ENCODE data around the gene COL4A2. TPM values are rescaled to one million over a fixed set of nuclear protein-coding genes. Genes with fewer than 3 reads are reported as not detected.

COL4A2 gene
- total and polyA plus RNA-seq, 2 donors (not counting 1 experiment from before 2014, with no cell fraction given), result 0.17 TPM; not detected in 1

DNA sequence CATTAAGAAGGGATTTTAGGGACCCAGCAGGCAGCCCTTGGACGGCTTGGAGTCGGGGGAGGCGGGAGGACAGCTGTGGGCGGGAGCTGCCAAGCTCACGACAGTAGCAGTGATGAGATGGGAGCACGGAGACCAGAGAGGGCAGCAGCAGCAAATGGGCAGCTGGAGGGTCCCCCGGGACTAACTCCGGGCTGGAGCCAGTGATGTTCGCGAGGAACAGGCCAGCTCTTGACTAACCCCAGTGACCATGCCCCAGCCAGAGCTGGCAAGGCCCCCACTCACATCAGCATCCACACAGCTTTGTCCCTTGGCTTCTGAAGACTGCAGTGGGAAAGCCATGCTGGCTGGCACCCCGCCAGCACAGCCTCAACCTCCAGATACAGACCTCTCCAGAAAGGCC is 172.6 kb downstream of the COL4A2 start:
- Mint-ChIP-seq H3K4me3 (no peak overlapping the region), H3K9me3 (ENCODE audit: insufficient read depth) (no peaks in the 10 kb centered on the region), H3K27ac (no peak overlapping the region), H3K27me3 (no peaks in the 10 kb centered on the region), H3K4me1 (peaks cover 10% of the 10 kb centered on the region)
- Histone ChIP-seq H3K27me3 (replicated peaks in 1 of 4; ENCODE audit: control extremely low read depth in 1 of 4, control insufficient read depth in 3 of 4, insufficient read depth in 4 of 4, low read length in 3 of 4) (peaks cover 0 to 2% (median 0%) of the 10 kb centered on the region in 4 experiments), H4K20me1 (ENCODE audit: control insufficient read depth, insufficient read depth, low read length, poor library complexity, severe bottlenecking) (no peaks in the 10 kb centered on the region), H3K9ac (ENCODE audit: low read length) (no peak overlapping the region), H3K79me2 (ENCODE audit: control insufficient read depth, insufficient read depth, low read length) (no peaks in the 10 kb centered on the region), H3K4me2 (replicated peaks; ENCODE audit: low read depth, low read length, poor library complexity, severe bottlenecking) (no peak overlapping the region), H3K27ac (ENCODE audit: low read length in 2 of 2) (no peak overlapping the region), H2AFZ (ENCODE audit: insufficient read depth, low read depth, low read length, poor library complexity, severe bottlenecking) (no peak overlapping the region), H3K4me1 (ENCODE audit: control insufficient read depth in 2 of 2, insufficient read depth in 2 of 2, low read length in 2 of 2) (peaks cover 7 to 13% of the 10 kb centered on the region in 2 donors), H3K4me3 (ENCODE audit: control extremely low read depth in 1 of 5, extremely low read depth in 1 of 5, insufficient read depth in 1 of 5, low read depth in 2 of 5, low read length in 4 of 5) (no peak overlapping the region), H3K9me3 (ENCODE audit: control extremely low read depth in 1 of 3, control insufficient read depth in 2 of 3, insufficient read depth in 1 of 3, low read length in 2 of 3) (no peaks in the 10 kb centered on the region), H3K36me3 (replicated peaks in 1 of 2; ENCODE audit: control extremely low read depth in 1 of 2, control insufficient read depth in 1 of 2, extremely low read depth in 1 of 2, insufficient read depth in 2 of 2, low read length in 1 of 2) (no peaks in the 10 kb centered on the region)
- ChIA-PET CTCF (no interaction called here), POLR2A (no interaction called here)
- intact Hi-C loops (cut with micrococcal nuclease), result loop anchor here (10.0 kb wide), 1 partner anchor 705 kb away; no protein-coding TSS in a partner anchor
- WGBS (ENCODE audit: insufficient coverage), result 93% methylated on average over 11 of the region's 11 CpGs
- TF ChIP-seq EZH2 (IDR thresholded peaks at IDR 0.05; ENCODE audit: borderline replicate concordance, insufficient read depth, low read depth, low read length, poor library complexity, severe bottlenecking), result no peak
- TF ChIP-seq, protein P1, sequence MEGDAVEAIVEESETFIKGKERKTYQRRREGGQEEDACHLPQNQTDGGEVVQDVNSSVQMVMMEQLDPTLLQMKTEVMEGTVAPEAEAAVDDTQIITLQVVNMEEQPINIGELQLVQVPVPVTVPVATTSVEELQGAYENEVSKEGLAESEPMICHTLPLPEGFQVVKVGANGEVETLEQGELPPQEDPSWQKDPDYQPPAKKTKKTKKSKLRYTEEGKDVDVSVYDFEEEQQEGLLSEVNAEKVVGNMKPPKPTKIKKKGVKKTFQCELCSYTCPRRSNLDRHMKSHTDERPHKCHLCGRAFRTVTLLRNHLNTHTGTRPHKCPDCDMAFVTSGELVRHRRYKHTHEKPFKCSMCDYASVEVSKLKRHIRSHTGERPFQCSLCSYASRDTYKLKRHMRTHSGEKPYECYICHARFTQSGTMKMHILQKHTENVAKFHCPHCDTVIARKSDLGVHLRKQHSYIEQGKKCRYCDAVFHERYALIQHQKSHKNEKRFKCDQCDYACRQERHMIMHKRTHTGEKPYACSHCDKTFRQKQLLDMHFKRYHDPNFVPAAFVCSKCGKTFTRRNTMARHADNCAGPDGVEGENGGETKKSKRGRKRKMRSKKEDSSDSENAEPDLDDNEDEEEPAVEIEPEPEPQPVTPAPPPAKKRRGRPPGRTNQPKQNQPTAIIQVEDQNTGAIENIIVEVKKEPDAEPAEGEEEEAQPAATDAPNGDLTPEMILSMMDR (IDR thresholded peaks at IDR 0.05), result no peak
- no peak for DNase-seq
- no peak for ATAC-seq (ENCODE audit: low read depth)

DNA sequence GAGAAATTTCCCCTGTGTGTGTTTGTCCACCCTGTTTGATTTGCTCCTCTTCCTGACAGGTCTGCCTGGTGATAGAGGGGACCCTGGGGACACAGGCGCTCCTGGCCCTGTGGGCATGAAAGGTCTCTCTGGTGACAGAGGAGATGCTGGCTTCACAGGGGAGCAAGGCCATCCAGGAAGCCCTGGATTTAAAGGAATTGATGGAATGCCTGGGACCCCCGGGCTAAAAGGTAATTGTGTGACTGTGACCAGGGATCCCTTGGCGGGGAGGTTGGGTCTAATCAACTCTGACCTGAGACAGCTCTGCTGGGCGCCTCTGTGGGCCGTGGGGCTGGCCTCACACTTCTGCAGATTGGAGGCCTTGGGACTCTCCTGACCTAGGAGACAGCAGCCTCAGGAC is 173.1 kb downstream of the COL4A2 start:
- Histone ChIP-seq H3K9me3 (ENCODE audit: control extremely low read depth in 1 of 3, control insufficient read depth in 2 of 3, insufficient read depth in 1 of 3, low read length in 2 of 3) (no peaks in the 10 kb centered on the region), H3K4me1 (ENCODE audit: control insufficient read depth in 2 of 2, insufficient read depth in 2 of 2, low read length in 2 of 2) (peaks cover 5 to 10% of the 10 kb centered on the region in 2 donors), H3K79me2 (ENCODE audit: control insufficient read depth, insufficient read depth, low read length) (no peaks in the 10 kb centered on the region), H3K27me3 (replicated peaks in 1 of 4; ENCODE audit: control extremely low read depth in 1 of 4, control insufficient read depth in 3 of 4, insufficient read depth in 4 of 4, low read length in 3 of 4) (peaks cover 0 to 2% (median 0%) of the 10 kb centered on the region in 4 experiments), H4K20me1 (ENCODE audit: control insufficient read depth, insufficient read depth, low read length, poor library complexity, severe bottlenecking) (no peaks in the 10 kb centered on the region), H3K4me2 (replicated peaks; ENCODE audit: low read depth, low read length, poor library complexity, severe bottlenecking) (no peak overlapping the region), H3K36me3 (replicated peaks in 1 of 2; ENCODE audit: control extremely low read depth in 1 of 2, control insufficient read depth in 1 of 2, extremely low read depth in 1 of 2, insufficient read depth in 2 of 2, low read length in 1 of 2) (no peaks in the 10 kb centered on the region), H3K27ac (ENCODE audit: low read length in 2 of 2) (no peak overlapping the region), H2AFZ (ENCODE audit: insufficient read depth, low read depth, low read length, poor library complexity, severe bottlenecking) (no peak overlapping the region), H3K4me3 (ENCODE audit: control extremely low read depth in 1 of 5, extremely low read depth in 1 of 5, insufficient read depth in 1 of 5, low read depth in 2 of 5, low read length in 4 of 5) (no peak overlapping the region), H3K9ac (ENCODE audit: low read length) (no peak overlapping the region)
- peaks cover 5% of the 10 kb centered on the region for H3K4me1 Mint-ChIP-seq
- CTCF ChIA-PET, result no interaction called here
- intact Hi-C loops (cut with micrococcal nuclease), result no loop called here
- no peak overlapping the region for H3K4me3 Mint-ChIP-seq
- H3K27me3 Mint-ChIP-seq, result no peaks in the 10 kb centered on the region
- POLR2A ChIA-PET, result no interaction called here
- H3K9me3 Mint-ChIP-seq (ENCODE audit: insufficient read depth), result no peaks in the 10 kb centered on the region
- no peak for ATAC-seq (ENCODE audit: low read depth)
- no peak overlapping the region for H3K27ac Mint-ChIP-seq
- TF ChIP-seq EZH2 (IDR thresholded peaks at IDR 0.05; ENCODE audit: borderline replicate concordance, insufficient read depth, low read depth, low read length, poor library complexity, severe bottlenecking), result no peak
- DNase-seq, result no peak
- 77% methylated on average over 5 of the region's 5 CpGs for WGBS (ENCODE audit: insufficient coverage)

Data from B cell (primary cell).